A673 (cell line): ENCODE data around the gene EQTN. TPM values are rescaled to one million over a fixed set of nuclear protein-coding genes. Genes with fewer than 3 reads are reported as not detected.

Experiments
- Bru-seq: library from RNA; stranded (reverse); fragments of 400-500 nt; gene quantifications from one replicate; lab custom pipeline; 2021; lab: Mats Ljungman, UMichigan
- BruChase-seq, 2 experiments: library from RNA; stranded (reverse); fragments of 400-500 nt; gene quantifications; one replicate each; lab custom pipeline; 2021; lab: Mats Ljungman, UMichigan
- BruUV-seq: library from RNA; stranded (reverse); fragments of 400-500 nt; replicated peaks from 2 replicates; lab custom pipeline; 2021; lab: Mats Ljungman, UMichigan
- CTCF ChIA-PET: fragments of 300-600 bp; sonication (Branson Sonifier 250); formaldehyde crosslinking; loops from one replicate; lab custom pipeline; 2022; ENCODE audit warnings: antibody characterized with exemption; lab: Charles Lee
- POLR2A ChIA-PET: fragments of 300-600 bp; sonication (Branson Sonifier 250); formaldehyde crosslinking; loops from one replicate; lab custom pipeline; 2022; ENCODE audit warnings: antibody characterized with exemption; ENCODE audit not compliant: low non-redundant PET; lab: Charles Lee
- DNase-seq: peaks from one replicate; pipeline ENCODE4 v3.0.0-alpha.2; 2015; ENCODE audit warnings: low spot score
- H3K27ac ChIP-seq: fragments of 200-600 bp; sonication (generic); 2 replicates; pipeline ENCODE4 v1.5.1; 2016; ENCODE audit warnings: mixed run types, low read depth, mild to moderate bottlenecking, mixed read lengths, antibody characterized with exemption, low read length; ENCODE audit not compliant: poor library complexity, severe bottlenecking
- H3K27me3 ChIP-seq: fragments of 200-600 bp; sonication (generic); replicated peaks from 2 replicates; pipeline ENCODE4 v1.6.1; 2017; ENCODE audit warnings: mixed run types, low read depth, mild to moderate bottlenecking, mixed read lengths, antibody characterized with exemption, low read length; ENCODE audit not compliant: insufficient read depth, poor library complexity
- H3K36me3 ChIP-seq: fragments of 200-600 bp; sonication (generic); 2 replicates; pipeline ENCODE4 v1.6.1; 2016; ENCODE audit warnings: mixed run types, mild to moderate bottlenecking, mixed read lengths, antibody characterized with exemption, low read length; ENCODE audit not compliant: insufficient read depth, poor library complexity, severe bottlenecking
- H3K4me1 ChIP-seq: fragments of 200-600 bp; sonication (generic); 2 replicates; pipeline ENCODE4 v1.6.1; 2017; ENCODE audit warnings: mixed run types, mild to moderate bottlenecking, mixed read lengths, antibody characterized with exemption, low read length; ENCODE audit not compliant: insufficient read depth, poor library complexity, severe bottlenecking
- H3K4me3 ChIP-seq: fragments of 200-600 bp; sonication (generic); 2 replicates; pipeline ENCODE4 v1.5.1; 2016; ENCODE audit warnings: low read depth, mixed run types, mild to moderate bottlenecking, mixed read lengths, low read length; ENCODE audit not compliant: poor library complexity, severe bottlenecking
- H3K9me3 ChIP-seq: fragments of 200-600 bp; sonication (generic); 2 replicates; pipeline ENCODE4 v1.6.1; 2016; ENCODE audit warnings: mixed run types, low read depth, mild to moderate bottlenecking, mixed read lengths, antibody characterized with exemption, low read length; ENCODE audit not compliant: poor library complexity, severe bottlenecking
- CTCF ChIP-seq: fragments of 300-800, 200-600 bp; sonication (generic); conservative IDR thresholded peaks from 2 replicates; pipeline ENCODE4 v1.5.1; 2017; ENCODE audit warnings: low read depth, mild to moderate bottlenecking, antibody characterized with exemption, low read length, moderate library complexity, mixed read lengths
- EZH2 ChIP-seq: fragments of 200-600 bp; sonication (generic); IDR thresholded peaks from 2 replicates; pipeline ENCODE4 v1.6.1; 2017; ENCODE audit warnings: borderline replicate concordance, low read depth, mild to moderate bottlenecking, mixed read lengths, antibody characterized with exemption, low read length; ENCODE audit not compliant: poor library complexity, severe bottlenecking
- intact Hi-C: fragments of 100-400 bp; cut with micrococcal nuclease; formaldehyde crosslinking; loops from one replicate; pipeline ENCODE4 v1.10.0; 2022; ENCODE audit not compliant: unreplicated experiment
- long read RNA-seq: library from polyadenylated mRNA; stranded (forward); transcript quantifications from one replicate; pipeline ENCODE4 v2.0.0, GENCODE V29; 2022
- total RNA-seq: library from RNA; stranded (reverse); gene quantifications from 2 replicates; pipeline ENCODE4 v1.2.3, GENCODE V29; 2021

EQTN gene
- not detected in 2 replicates for total RNA-seq
- percentile 7 among the genes with signal in this experiment for Bru-seq, nascent RNA
- BruChase-seq, experiment 1, labeled RNA remaining after a 2-hour chase: percentile 11 among the genes with signal in this experiment
- percentile 7 among the genes with signal in this experiment for BruChase-seq, experiment 2, labeled RNA remaining after a 6-hour chase
- long read RNA-seq: 0 reads

- no TSS peak for BruUV-seq
- CTCF ChIA-PET: no interaction called here
Observed at GRCh38 chr9:27297050-27297449, at the start of gene EQTN. Gene EQTN (minus strand): TSS chr9:27297150. CDS start chr9:27297055, 95 bp downstream.

GRCh38 chr9:27344776-27345175 is 47.8 kb upstream of the EQTN start:
- ChIA-PET CTCF (no interaction called here), POLR2A (no interaction called here)
- Histone ChIP-seq H3K36me3 (no peaks in the 10 kb centered on the region), H3K27ac (no peak overlapping the region), H3K9me3 (no peaks in the 10 kb centered on the region), H3K4me3 (no peak overlapping the region), H3K27me3 (no peaks in the 10 kb centered on the region), H3K4me1 (no peaks in the 10 kb centered on the region)
- no peak for DNase-seq
- no TSS peak for BruUV-seq
- intact Hi-C loops: no loop called here
- TF ChIP-seq EZH2 (no peak), CTCF (no peak)

More at GRCh38 chr9:27297050-27297449, at the start of gene EQTN:
- H3K27ac ChIP-seq: no peak within 1 kb of the TSS
- TF ChIP-seq CTCF: no peak
- no peak for TF ChIP-seq EZH2
- no peaks in the 10 kb centered on the region for H3K27me3 ChIP-seq
- intact Hi-C loops: no loop called here
- no peaks in the 10 kb centered on the region for H3K9me3 ChIP-seq
- H3K4me1 ChIP-seq: no peaks in the 10 kb centered on the region
- DNase-seq: no peak
- H3K4me3 ChIP-seq: no peak within 1 kb of the TSS
- POLR2A ChIA-PET: no interaction called here
- no peaks in the 10 kb centered on the region for H3K36me3 ChIP-seq

- ChIA-PET CTCF (no interaction called here), POLR2A (no interaction called here)
- BruUV-seq: no TSS peak
- Histone ChIP-seq H3K9me3 (no peaks in the 10 kb centered on the region), H3K27ac (no peak overlapping the region), H3K4me1 (no peaks in the 10 kb centered on the region), H3K4me3 (no peak overlapping the region), H3K36me3 (no peaks in the 10 kb centered on the region), H3K27me3 (no peaks in the 10 kb centered on the region)
- intact Hi-C loops: no loop called here
- TF ChIP-seq CTCF: no peak
- no peak for TF ChIP-seq EZH2
- no peak for DNase-seq
Observed at GRCh38 chr9:27341545-27342294, 44.8 kb upstream of the EQTN start.
